Right lobe of liver (tissue), 4 donors: ENCODE measurements around the gene RALGAPB.

Experiments used
- CTCF ChIP-seq, 4 donors: fragments of 200-600 bp in 3 of 4; fragments of 450-650 bp in 1 of 4; IDR thresholded peaks; one replicate each; pipeline versions ENCODE4 v1.5.1 to v1.8.0; 2016 to 2022; ENCODE audit warnings: antibody characterized with exemption in 4 of 4, mild to moderate bottlenecking in 2 of 4
- POLR2A ChIP-seq: fragments of 450-650 bp; IDR thresholded peaks from one replicate; pipeline ENCODE4 v1.6.1; 2017; ENCODE audit warnings: antibody characterized with exemption, mild to moderate bottlenecking
- donor health status: DM: no; HTN: no; CAD: no.
- donor health status: DM: no; HTN: no; CAD: no.
- donor health status: DM: no; HTN: yes; CAD: no.

GRCh38 chr20:38452880-38453624 lies 19.6 kb upstream of the RALGAPB start:
- TF ChIP-seq CTCF (IDR thresholded peaks at IDR 0.05) (no peak), POLR2A (no peak)
